Glomerular endothelial cell (primary cell): ENCODE data around the gene RTL1. TPM values are rescaled to one million over a fixed set of nuclear protein-coding genes. Genes with fewer than 3 reads are reported as not detected.

ENCODE experiments used
- DNase-seq: peaks from one replicate; pipeline ENCODE4 v3.0.0-alpha.2; 2011; ENCODE audit warnings: low read depth, low spot score; ENCODE audit errors: extremely low read depth
- total RNA-seq: library from RNA; depleted of rRNA; stranded (reverse); fragments of >200 nt; gene quantifications from 2 replicates; pipeline ENCODE4 v1.2.3, GENCODE V29; 2015

Gene RTL1
- total RNA-seq, 1 donor from 2014 or later, result not detected

DNA sequence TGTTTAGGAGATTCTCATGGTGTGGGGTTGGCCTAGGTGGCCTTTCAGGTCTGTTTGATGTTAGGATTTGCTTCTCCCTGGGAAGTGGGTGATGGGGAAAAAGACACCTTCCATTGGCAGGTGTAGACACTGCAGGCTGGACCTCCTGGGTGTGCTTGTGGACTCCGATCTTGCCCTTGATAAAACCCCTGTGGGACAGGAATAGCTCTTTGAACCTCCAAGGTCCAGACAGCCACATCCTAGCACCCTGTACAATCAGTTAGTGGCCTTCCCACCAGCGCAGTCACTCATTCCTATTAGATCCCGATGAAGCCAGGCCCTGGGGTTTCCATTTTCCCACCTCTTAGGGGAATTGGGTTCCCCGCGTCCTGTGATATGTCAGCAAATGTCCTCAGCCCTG is 49.1 kb downstream of the RTL1 start:
- DNase-seq, result no peak

DNA sequence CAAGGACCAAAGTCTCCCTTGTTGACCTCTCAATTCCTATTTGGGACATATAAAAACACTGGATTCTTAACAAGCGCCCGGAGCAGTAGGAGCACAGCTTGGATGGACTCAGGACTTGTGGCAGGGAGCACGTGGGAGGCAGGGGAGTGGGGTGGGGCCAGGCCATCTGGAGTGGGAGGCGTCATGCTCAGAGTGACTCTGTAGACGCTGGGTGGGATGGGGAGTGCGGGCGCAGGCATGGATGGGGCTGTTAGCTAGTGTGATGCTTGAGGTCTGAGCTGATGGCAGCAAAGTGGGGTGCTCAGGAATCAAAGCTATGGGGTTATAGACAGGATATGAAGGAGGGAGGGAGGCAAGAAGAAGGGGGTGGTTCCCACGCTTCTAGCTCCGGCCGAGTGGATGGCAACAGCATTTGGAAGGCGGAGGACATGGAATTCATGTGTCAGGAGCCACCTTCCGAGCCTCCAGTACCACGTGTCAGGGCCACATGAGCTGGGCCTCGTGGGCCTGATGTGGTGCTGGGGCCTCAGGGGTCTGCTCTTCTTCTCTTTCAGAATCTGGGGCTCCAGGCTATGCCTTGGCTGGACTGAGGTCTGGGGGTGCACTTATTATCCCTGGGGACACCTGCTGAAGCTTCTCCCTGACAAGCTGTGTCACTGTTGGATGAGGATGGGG is 51.4 kb downstream of the RTL1 start:
- no peak for DNase-seq

DNA sequence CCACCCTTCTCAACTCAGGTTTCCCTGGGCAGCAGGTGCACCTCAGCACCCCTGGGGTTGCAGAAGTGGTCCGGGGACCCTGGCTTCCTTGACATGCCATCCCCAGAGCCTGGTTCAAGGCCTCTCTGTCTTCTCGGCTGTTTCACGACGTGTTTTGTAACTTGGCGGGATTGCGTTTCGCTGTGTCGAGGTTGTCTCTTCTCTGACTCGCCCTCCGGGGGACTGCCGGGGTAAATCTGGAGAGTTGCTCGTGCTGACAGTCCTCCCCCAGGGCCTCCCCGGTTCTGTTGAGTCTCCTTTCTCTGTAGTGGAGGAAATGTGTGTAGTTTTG is 52.0 kb downstream of the RTL1 start:
- DNase-seq, result no peak

DNA sequence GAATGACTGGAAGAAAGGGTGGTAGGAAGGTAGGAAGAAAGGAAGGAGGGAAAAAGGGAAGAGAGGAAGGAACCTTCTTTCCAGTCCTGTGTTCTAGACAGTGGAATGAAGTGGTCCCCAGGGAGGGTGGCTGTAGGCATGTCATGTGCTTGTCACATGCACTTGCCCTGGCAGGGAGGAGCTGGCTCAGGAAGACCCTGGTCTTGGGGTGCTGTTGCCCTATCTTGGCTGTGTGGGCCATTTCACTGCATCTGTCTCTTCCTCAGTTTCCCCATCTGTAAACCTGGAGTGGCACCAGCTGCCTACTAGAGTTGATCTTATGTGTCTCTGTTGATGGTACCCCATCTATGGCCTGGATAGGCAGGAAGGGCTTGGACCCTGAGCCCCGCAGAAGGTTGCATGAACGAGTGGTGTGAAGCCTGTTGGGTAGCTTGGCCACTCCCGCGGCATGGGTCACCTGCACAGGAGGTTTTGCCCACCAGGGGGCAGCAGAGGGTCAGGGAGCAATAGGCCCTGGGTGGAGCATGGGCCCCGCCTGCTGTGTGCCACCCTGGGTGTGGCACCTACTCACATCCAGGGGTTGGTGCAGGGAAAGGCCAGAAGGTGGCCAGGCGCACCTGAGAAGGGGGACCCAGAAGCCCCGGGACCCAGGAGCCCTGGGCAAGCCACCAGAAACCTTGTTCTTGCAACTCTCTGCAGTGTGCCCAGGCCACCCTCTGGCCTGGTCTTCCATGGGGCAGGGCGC is 52.5 kb downstream of the RTL1 start:
- no peak for DNase-seq

DNA sequence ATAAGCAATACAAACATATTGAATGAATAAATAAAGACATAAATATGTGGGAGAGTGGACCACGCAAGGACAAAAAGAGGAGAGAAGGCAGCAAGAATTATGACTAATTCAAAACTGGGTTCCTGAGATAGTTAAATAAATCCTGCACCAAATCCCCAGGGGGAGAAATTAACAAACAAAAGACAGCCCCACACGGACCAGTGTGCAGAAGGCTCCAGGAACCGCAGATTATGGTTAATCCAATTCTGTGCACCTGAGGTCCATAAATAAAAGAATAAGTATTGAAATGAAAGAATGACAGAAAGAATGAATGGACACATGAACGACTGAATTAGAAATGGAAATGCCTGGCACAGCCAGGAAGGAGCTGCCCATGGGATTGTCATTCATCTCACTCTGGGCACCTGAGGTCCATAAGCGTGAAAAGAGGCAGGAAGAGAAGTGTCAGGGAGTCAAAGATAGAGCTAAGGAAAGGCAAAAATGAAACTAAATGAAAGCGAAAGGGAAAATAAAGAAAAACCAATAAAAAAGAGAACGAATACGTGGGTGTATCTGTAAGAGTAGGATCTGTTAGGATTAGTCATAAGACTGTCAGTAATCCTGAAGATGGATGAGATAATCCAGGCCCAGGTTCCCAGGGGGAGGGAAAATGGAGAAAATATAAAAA is 54.3 kb downstream of the RTL1 start:
- DNase-seq, result no peak

DNA sequence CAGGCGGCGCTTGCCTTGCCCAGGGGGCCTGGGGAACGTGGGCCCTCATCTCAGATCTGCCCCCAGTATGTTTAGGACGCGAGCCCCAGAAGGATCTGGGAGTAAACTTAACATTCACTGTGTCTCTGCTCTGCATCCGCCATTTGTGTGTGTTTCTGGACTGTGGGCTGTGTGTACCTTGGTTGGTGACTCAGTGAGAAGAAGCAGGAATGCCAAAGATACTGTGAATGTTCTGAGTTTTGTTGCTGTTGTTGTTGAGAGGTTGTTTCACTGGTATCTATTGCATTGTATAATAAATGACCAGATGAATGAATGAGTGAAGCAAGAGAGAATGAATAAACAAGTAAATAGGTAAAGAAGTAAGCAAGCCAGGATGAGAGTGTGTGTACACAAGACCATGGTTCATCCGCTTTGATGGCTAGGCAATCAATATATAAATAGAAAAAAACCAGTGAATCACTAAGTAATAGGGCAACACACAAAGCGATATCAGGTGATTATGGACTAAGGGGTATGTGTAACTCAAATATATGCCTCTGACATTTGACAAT is 57.1 kb downstream of the RTL1 start:
- no peak for DNase-seq

DNA sequence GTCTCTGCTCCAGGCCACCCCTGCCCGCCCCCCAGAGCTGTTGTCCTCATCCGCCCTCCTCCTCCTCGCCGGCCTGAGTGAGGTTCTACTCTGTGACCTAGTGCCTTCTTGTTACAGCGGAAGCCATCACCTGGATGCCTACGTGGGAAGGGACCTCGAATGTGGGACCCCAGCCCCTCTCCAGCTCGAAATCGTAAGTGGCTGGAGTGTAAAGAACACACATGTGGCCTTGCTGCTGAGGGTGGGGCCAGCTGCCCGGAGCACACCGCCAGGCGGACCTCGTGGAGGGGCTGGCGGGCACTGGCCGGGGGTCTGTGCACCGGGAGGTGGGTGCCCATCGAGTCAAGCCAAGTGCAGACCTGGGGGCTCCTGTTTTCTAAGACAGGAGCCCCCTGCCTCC is 58.2 kb downstream of the RTL1 start:
- no peak for DNase-seq

DNA sequence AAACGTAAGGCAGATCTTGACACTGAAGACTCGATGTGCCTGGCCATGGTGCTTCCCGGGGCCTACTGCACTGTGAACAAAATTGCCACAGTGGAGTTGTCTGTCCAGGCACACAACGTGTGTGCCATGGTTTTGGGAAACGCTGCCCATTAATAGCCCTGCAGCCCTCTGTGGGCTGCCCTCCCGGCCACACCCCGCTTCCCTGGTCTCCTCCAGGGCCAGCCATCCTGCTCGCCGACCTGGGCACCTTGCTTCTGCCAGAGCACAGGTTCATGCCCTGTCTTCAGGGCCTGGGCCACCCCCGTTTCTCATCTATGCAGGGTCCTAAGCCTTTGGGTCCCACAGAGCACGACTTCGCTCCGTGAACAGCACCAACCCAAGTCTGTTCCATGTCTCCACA is 58.7 kb downstream of the RTL1 start:
- no peak for DNase-seq

DNA sequence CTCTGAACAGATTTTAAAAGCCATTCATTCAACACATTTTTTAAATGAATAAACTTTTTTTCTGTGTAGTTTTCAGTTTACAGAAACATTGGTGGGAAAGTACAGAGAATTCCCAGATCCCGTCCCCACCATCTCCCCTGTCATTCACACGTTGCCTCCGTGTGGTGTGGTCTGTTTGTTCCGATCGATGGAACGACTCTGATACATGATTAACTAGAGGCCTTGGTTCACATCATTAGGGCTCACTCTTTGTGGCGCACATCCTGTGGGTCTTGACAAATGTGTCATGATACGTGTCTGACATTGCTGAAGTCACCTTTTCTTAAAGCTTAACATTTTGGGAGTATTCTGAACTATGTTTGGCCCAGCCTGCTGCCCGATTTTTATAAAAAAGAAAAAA is 59.1 kb downstream of the RTL1 start:
- no peak for DNase-seq

DNA sequence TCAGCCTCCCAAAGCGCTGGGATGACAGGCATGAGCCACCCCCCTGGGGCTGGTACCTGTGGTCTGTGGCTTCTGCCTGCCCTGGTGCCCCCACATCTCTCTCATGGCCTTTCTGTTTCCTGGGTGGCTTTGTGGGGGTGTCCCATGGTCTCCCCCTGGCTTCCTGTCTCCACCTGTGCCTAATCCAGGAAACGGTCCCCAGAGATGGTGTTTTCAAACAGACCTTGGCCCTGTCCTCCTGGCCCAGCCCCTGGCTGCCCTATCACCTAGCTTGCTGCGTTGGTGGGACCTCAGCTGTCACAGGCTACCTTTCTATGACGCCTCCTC is 59.5 kb downstream of the RTL1 start:
- no peak for DNase-seq

DNA sequence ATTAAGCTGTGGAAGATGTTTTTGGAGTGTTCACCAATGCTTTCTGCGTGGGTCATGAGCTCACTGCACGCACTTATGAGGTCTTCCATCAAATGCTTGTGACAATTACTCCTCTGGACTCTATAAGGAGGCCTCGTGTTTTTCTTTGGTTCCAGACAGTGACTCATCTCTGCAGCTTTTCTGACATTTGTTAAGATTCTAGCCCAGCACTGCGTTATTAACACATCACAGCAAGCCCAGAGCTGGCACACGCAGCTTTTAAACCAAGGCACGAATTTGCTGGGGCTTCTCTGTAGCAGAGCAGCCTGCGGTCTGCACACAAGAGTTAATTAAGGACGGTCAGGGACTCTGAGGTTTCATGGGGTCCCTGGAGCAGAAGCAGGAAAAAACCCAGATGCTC is 60.7 kb downstream of the RTL1 start:
- no peak for DNase-seq

DNA sequence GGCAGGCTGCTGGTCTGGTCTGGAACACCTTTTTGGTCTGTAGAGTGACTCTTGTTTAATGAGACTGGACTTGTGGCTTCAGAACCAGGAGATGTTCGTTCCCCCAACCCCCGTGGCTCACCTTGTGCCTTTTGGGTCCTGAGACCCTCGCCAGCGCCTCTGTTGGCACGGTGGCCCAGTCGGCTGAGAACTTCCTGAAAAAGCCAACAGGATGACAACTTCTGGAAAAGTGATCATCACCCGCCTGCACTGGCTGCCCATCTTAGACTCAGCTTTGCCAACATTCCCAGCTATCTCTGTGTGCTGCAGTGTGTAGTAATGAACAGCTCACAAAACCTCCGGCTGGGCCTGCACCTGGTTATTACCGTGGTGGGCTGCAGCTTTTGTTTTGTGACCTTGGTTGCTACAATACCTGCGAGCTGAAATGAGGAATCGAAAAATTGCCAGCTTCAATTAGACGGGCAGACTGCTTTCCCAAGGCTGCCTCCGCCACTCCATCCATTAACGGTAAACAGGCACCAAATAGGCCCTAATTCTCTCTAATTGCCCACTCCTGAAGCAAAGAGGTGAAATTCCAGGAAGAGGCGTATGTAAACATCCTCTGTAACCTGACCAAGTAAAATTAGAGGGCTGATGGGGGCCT is 61.6 kb downstream of the RTL1 start:
- DNase-seq, result no peak

DNA sequence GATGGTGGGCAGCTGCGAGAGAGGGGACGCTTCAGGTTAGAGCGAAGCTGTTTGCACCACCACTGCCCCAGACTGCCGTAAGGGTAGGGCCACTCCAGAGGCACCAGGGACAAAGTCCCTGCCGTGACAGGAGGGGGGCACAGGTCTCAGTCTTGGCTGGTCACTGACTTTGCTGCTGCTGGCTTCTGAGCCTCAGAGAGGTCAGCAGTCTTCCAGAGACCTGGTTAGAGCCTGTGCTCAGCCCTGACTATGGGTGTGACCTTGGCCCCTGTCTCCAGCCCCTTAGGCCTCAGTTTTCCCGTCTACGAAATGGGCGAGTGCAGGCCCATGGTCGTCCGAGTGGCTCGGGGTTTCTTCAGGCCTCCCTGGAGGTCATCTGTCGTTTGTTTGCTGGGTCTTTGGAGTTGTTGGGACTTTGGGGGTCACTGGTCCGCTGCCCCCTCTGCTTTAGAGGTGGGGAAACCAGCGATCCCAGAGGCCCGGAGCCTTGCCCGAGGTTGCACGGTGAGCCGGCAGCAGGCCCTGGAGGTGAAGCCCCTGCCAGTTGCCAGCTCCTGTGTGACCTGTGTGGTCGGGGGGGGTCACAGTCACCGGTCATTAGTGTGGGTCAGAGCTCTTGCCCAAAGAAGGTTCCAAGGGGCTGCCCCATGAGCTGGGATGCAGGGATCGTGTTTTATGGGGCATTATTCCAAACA is 62.3 kb downstream of the RTL1 start:
- no peak for DNase-seq

DNA sequence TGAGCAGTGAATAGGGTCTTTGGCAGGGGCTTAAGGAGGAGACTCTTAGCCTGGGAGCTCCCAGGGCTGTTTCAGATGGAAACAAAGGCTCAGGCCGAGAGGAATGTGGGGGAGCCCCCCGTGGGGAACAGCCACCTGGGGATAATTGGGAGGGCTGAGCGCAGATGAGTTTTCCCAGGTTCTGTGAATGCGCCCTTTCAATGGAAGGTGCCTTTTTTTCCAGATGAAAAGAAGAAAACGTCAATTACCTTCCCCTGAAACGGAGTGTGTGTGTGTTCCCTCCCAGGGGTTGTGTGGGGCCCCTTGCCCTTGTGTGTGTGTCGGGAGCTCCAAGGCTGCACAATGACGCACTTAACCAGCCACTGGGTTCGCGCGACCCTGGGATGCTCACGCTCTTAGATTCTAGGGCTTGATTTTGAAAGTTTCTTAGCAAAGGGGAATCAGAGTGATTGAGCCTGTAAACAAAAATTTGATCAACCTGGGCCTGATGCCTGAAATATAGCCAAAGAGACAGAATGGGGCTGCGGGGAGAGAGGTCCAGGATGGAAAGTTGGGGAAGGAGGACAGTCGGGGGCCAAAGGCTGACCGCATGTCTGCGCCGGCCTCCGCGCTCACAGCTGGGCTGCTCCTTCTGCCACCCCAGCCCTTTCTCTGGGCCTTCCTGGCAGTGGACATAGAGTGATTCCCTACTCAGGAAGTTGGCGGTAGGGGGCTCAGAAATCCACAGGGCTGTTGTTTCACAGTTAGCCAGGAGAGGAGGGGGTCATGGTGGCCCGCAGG is 63.0 kb downstream of the RTL1 start:
- no peak for DNase-seq

DNA sequence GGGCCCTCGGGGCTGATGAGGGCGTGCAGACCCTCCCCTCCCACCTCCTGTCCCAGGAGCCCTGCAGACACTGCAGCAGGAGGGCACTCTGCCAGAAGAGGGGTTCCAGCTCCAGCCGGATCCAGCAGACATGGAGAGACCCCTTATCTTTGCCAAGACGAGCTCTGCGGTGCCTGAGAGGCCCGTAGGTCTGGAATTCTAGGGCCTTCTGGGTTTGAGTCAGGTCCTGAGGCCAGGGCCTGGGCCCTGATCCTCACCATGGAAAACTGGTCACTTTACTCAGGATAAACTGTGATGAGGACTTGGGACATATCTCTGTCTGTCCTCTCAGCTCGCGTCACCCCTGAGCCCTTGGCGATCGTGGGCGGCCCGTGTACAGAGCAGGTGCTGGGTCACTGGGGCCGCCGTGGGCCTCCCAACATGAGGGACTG is 63.8 kb downstream of the RTL1 start:
- no peak for DNase-seq

DNA sequence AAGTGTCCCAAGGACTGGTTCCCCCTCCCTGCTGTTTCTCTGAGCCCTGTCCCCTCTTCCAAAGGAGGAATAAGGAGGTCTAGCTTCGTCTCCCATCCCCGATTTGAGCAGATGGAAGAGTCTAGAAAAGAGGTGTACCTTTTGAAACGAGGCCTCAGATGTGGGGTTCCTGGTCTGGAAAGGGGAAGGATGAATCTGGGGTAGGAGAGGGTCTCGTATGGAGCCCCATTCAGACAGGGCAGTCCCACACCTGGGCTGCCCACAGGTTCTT is 64.3 kb downstream of the RTL1 start:
- DNase-seq, result no peak

DNA sequence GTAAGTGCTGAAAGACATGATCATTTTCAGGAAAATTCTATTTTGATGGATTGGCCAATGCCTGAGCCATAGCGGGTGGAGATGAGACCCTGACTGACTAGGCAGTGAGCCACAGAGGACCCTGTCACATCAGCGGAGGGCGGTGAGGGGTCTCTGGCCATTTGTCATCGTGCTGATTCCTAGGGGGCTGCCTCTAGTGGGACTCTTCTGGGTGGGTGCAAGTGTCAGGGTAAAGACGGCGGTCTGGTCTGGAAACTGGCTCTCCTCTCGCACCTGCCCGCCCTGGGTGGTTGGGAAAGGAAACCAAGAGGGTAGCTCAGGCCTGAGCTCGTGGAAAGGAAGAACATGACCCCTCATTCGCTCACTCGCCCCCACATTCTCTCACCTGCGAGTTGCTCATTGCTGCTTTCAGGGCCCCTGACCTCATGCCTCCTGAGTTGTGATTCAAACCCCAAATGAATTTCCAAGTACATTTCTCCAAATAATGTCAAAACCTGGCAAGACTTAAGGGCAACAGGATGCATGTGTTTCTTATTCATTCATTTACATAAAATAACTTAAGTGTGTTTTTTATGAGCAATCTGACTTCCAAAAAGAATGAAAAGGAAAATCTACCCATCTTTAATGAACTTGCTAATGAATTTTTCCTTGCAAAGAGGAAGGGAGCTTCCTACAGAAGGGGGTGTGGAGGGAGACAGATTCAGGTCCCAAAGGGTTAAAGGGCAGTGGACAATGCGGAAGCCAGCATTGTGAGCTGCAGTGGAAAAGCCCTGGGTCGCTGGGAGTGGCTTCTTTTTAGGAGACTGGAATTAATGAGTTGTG is 64.8 kb downstream of the RTL1 start:
- DNase-seq, result no peak

DNA sequence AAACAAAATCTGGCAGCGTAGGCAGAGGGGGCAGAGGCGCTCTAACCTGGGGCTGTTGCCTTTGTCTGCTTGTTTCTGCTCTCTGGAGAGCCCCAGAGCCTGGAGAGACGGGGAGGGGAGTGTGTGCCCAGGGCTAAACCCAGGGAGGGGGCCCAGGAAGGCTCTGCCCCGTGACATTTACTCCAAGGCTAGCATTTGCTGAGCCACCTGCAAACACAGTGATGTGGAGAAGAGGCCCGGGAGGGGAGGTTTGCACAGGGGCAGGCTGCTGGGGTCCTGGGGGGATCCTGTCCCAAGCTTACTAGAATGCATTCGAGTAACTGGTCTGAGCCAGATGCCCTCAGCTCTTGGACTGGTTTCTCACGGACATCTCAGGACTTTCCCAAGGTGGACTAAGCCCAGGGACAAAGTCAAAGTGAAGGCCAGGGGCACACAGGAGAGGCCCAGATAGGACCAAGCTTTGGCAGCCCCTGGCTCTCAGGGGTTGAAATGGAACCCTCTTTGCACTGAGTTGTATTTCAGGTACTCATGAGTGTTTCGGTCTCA is 65.6 kb downstream of the RTL1 start:
- no peak for DNase-seq
